ENCODE data around the gene NCK2. TPM values are rescaled to one million over a fixed set of nuclear protein-coding genes. Genes with fewer than 3 reads are reported as not detected.

The NCK2 gene
- total RNA-seq, 2 donors from 2014 or later: 31.7 to 39.3 TPM

DNA sequence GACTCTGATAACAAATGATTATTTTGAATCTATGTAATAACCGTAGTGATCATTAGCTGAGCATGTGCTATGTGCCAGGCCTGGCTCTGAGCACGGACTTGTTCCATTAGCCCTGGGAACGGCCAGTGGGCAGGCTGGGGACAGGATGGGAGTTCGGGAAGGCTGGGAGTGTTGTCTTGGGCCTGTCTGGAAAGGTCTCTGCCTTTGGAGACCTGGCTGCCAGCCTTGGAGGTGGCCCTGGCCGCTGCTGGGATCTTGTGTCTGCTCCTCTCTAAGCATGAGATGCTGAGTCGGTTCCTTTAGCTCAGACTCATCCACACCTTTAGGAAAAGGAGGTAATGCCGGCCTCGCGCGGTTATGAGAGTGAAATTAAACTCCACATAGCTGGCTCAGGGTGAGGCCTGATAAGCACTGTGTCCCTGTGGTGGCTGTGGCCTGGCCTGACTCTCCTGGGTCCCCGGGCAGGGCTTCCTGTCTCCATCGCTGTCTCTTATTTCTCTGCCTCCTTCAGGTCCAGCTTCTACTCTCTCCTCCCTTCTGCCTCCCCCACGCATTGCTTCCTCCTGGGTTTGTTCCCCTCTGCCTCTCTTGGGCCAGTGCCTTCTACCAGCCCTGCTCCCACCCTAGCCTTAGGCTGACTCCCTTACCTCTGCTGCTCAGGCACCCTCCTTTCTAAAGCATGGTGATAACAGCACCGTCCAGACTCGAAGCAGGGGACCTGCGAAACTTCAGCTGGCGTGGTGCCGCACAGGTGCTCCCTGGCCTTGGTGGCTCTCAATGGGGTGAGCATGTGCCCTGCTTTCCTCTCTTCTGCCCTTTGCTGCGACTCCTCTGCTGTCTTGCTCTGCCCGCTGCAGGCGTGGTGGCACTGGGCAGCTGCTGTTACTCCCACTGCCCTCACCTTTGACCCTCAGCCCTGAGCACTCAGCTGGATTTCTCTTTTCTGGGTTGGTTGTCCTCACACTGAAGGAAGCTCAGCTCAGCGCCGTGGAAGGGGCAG, 41.8 kb downstream of the NCK2 start:
- Histone ChIP-seq H3K4me3 (no peak overlapping the region), H3K36me3 (no peaks in the 10 kb centered on the region), H3K9me3 (no peaks in the 10 kb centered on the region), H3K4me1 (peaks cover 0 to 64% of the 10 kb centered on the region in 2 donors), H3K27ac (no peak overlapping the region), H3K27me3 (no peaks in the 10 kb centered on the region)
- DNase-seq (ENCODE audit: low spot score): no peak
- TF ChIP-seq, protein P1, sequence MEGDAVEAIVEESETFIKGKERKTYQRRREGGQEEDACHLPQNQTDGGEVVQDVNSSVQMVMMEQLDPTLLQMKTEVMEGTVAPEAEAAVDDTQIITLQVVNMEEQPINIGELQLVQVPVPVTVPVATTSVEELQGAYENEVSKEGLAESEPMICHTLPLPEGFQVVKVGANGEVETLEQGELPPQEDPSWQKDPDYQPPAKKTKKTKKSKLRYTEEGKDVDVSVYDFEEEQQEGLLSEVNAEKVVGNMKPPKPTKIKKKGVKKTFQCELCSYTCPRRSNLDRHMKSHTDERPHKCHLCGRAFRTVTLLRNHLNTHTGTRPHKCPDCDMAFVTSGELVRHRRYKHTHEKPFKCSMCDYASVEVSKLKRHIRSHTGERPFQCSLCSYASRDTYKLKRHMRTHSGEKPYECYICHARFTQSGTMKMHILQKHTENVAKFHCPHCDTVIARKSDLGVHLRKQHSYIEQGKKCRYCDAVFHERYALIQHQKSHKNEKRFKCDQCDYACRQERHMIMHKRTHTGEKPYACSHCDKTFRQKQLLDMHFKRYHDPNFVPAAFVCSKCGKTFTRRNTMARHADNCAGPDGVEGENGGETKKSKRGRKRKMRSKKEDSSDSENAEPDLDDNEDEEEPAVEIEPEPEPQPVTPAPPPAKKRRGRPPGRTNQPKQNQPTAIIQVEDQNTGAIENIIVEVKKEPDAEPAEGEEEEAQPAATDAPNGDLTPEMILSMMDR (IDR thresholded peaks at IDR 0.05): no peak

DNA sequence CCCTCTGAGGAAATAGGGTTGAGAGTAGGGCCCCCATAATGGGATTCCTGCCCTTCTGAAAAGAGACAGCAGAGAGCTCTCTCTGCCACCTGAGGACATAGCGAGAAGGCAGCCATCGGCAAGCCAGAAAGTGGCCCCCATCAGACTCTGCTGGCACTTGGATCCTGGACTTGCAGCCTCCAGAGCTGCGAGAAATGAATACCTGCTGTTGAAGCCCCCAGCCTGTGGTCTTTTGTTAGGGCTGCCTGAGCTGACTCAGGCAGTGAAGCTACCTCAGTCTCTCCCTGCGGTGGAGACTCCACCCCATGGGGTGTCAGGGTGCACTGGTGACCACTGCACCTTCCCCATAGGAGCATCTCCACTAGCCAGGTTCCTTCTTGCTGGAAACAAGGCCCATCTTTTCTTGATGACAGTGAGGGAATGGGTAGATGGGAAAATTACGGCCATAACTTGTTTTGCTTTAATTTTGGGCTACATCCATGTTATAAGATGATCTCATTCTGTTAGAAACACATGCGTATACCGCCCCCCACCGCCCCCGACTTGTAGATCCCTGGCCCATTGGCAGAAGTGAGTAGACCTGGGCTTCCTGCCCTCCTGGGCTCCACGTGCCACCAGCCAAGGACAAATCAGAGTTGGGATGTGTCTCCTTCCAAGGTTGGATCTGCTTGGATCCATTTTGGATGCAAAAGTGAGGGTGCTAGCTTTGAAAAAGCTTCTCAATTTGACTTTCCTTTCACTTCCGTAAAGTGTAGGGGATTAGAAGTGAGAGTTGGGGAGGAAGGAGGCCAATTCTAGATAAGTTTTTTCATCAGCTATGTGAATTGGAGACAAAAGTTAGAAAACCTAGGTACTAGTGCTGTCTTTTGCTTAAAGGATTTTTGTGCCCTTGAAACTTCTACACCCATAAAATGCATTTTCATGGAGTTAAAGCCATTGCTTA, 42.9 kb downstream of the NCK2 start:
- Histone ChIP-seq H3K36me3 (no peaks in the 10 kb centered on the region), H3K27me3 (no peaks in the 10 kb centered on the region), H3K4me3 (no peak overlapping the region), H3K27ac (no peak overlapping the region), H3K9me3 (no peaks in the 10 kb centered on the region), H3K4me1 (peaks cover 0 to 55% of the 10 kb centered on the region in 2 donors)
- no peak for DNase-seq (ENCODE audit: low spot score)
- TF ChIP-seq, protein P1 (IDR thresholded peaks at IDR 0.05): peak in 1 of 2 donors; percentile 31

DNA sequence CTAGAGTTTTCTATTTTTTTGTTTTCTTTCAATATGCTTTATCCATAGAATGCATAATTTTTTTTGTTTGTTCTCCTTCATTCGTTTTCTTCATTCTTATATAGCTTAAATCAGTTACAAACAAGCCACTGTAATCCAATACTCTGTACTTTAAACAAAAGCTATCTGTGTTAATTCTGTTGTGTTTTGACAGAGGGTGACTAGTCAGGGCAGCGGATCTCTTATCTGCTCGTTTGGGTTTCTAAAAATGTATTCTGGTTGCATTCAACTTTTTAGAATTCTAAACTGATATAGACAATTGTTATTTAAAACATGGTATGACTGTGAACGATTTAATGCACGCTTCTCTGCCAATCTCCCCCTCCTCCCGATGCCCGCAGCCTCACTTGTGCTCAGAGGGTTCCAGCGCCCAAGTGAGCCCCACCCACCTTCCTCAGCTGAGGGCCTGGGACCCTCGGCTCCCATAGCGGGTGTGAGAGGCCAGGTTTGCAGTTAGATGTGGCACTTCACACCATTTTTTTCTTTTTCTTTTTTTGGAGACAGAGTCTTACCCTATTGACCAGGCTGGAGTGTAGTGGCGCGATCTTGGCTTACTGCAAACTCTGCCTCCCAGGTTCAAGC, 44.1 kb downstream of the NCK2 start:
- Histone ChIP-seq H3K27me3 (no peaks in the 10 kb centered on the region), H3K4me3 (no peak overlapping the region), H3K9me3 (no peaks in the 10 kb centered on the region), H3K27ac (no peak overlapping the region), H3K36me3 (no peaks in the 10 kb centered on the region), H3K4me1 (peaks cover 0 to 54% of the 10 kb centered on the region in 2 donors)
- DNase-seq (ENCODE audit: low spot score): no peak
- TF ChIP-seq, protein P1 (IDR thresholded peaks at IDR 0.05): no peak

DNA sequence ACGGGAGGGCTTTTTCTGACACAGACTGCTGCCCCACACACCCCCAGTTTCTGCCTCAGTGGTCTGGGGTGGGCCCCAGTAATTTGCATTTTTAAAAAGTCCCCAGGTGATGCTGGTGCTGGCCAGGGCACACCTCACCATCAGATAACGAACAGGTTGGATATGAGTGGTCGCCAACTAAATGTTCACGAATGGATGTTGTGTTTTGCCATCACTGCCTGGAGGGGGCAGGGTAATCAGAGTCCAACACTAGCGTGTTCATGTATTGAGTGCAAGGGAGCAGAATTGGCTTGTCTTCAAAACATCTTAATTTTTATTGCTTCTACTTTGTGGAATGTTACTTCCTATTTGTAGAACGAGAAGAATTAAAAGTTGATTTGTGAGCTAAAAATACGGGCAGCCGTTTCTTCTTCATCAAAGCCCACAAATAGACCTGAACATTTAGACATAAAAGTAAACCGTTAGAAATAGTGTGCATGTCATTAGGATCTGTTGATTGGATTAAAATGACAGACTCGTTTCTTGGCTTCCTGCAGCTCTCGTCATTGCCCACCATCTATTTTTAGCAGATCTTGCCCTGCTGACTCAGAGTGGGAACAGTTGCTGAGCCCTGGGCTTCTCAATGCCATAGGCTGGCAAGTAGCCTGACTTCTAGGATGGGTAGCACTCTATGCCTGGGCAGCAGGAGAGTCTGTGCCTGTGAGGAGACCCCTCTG, 45.2 kb downstream of the NCK2 start:
- DNase-seq (ENCODE audit: low spot score): no peak
- H3K4me1 ChIP-seq: peaks cover 0 to 57% of the 10 kb centered on the region in 2 donors
- H3K4me3 ChIP-seq: no peak overlapping the region

More for the DNA sequence above, 45.2 kb downstream of the NCK2 start:
- H3K27ac ChIP-seq: peak overlapping the region; percentile 36 to 49
- no peaks in the 10 kb centered on the region for H3K27me3 ChIP-seq
- TF ChIP-seq, protein P1 (IDR thresholded peaks at IDR 0.05): no peak
- no peaks in the 10 kb centered on the region for H3K9me3 ChIP-seq
- H3K36me3 ChIP-seq: no peaks in the 10 kb centered on the region
